Heart left ventricle (tissue), 16 donors: Measurements from ENCODE around the gene PAX5. TPM values are rescaled to one million over a fixed set of nuclear protein-coding genes. Genes with fewer than 3 reads are reported as not detected.

Source experiments
- ATAC-seq, 4 donors: fragments of 200-7000 bp; cut with Tn5 transposase; one replicate each; pipeline ENCODE4 v1.9.1; 2020 to 2022; ENCODE audit warnings: moderate library complexity in 4 of 4, mild to moderate bottlenecking in 3 of 4, moderate number of reproducible peaks in 1 of 4
- DNase-seq, 5 donors: peaks; one replicate each; pipeline ENCODE4 v3.0.0-alpha.2; 2020
- H3K27ac ChIP-seq, 12 donors: fragments of 200-600 bp; sonication (generic) in 4 of 12; one replicate each; pipeline versions ENCODE4 v1.5.0 to v1.8.0; 2016 to 2022; ENCODE audit warnings: mild to moderate bottlenecking in 2 of 12
- H3K27me3 ChIP-seq, 9 donors: fragments of 200-600 bp; sonication (generic) in 2 of 9; one replicate each; pipeline versions ENCODE4 v1.5.1 to v1.8.0; 2016 to 2022; ENCODE audit warnings: mild to moderate bottlenecking in 3 of 9
- H3K36me3 ChIP-seq, 9 donors: fragments of 200-600 bp; sonication (generic) in 2 of 9; one replicate each; pipeline versions ENCODE4 v1.5.0 to v1.8.0; 2018 to 2022; ENCODE audit warnings: mild to moderate bottlenecking in 2 of 9
- H3K4me1 ChIP-seq, 12 donors: fragments of 200-600 bp; sonication (generic) in 4 of 12; one replicate each; pipeline versions ENCODE4 v1.5.0 to v1.8.0; 2016 to 2022; ENCODE audit warnings: mild to moderate bottlenecking in 3 of 12
- H3K4me3 ChIP-seq, 12 donors: fragments of 200-600 bp; sonication (generic) in 4 of 12; one replicate each; pipeline versions ENCODE4 v1.5.0 to v1.8.0; 2017 to 2022; ENCODE audit warnings: mild to moderate bottlenecking in 9 of 12, moderate library complexity in 4 of 12
- H3K9me3 ChIP-seq, 12 donors: fragments of 200-600 bp; sonication (generic) in 4 of 12; one replicate each; pipeline versions ENCODE4 v1.5.0 to v1.8.0; 2016 to 2022; ENCODE audit warnings: mild to moderate bottlenecking in 1 of 12
- POLR2A ChIP-seq, 2 donors: fragments of 450-650 bp; IDR thresholded peaks; one replicate each; pipeline ENCODE4 v1.6.1; 2017; ENCODE audit warnings: antibody characterized with exemption in 2 of 2, mild to moderate bottlenecking in 2 of 2, moderate library complexity in 2 of 2
- WGBS, 4 donors: extraction: QIAGEN DNeasy Blood & Tissue Kit in 2 of 4; methylation state at CpG; one replicate each; pipeline versions ENCODE4 v1.1.5 to v1.1.7; 2013 to 2018; 5-methylcytosine and 5-hydroxymethylcytosine counted together
- intact Hi-C, 10 donors: fragments of 100-400 bp; cut with DNase I; formaldehyde crosslinking; loops; one replicate each; pipeline versions ENCODE4 v1.11.1 to v1.14.2; 2022
- polyA plus RNA-seq, 2 donors: library from polyadenylated mRNA; stranded (reverse); fragments of 200-250 nt; gene quantifications; one replicate each; pipeline ENCODE4 v1.2.3, GENCODE V29; 2013
- total RNA-seq, 9 donors: library from RNA; depleted of rRNA in 2 of 9; stranded (reverse); fragments of >200 nt in 2 of 9; fragmentation: NEBNext Ultra II Directional in 3 of 9; extraction: Animal tissue kit (Norgen Biotek cat#: 25700) in 3 of 9; gene quantifications; one replicate each; pipeline versions ENCODE4 v1.1.0 to v1.2.4, GENCODE V29; 2016 to 2023
- TF ChIP-seq, protein P1 (sequence below), 12 donors: fragments of 200-600 bp; sonication (generic) in 4 of 12; IDR thresholded peaks; one replicate each; pipeline versions ENCODE4 v1.5.0 to v1.8.0; 2018 to 2022; ENCODE audit warnings: antibody characterized with exemption in 12 of 12, mild to moderate bottlenecking in 5 of 12
- donor health status: ischemic (EF 13 %, LVEDD 7.1; RV severe dilation, severe dysfunction).
- donor health status: healthy with polysubstance abuse.
- donor health status: DM: no; HTN: yes; CAD: no.
- donor health status: DM: no; HTN: no; CAD: no.
- donor health status: ischemic (EF 25% LVEDD 6.9; RV normal size, moderate dysfunction).
- donor health status: ischemic (EF 25% LVEDD 5.7; RV mildly dilated, moderate dysfunction).
- donor health status: healthy.
- donor health status: DM: yes; HTN: yes; CAD: no.
- donor health status: ischemic (EF 35%, LVEDD 5.7; RV mildly dilated, moderate dysfunction).
- donor health status: nonischemic (EF 11% LVEDD 7.7; RV severe dilation, severe dysfunction).
- donor health status: DM: yes; HTN: yes; CAD: no.
- donor health status: PGD.
- donor health status: ischemic (EF 29% LVEDD 5.4; RV normal size, mild dysfunction).
- donor health status: nonischemic (EF 23%, LVEDD 6.1; RV moderate dilation, normal function).

The PAX5 gene
- total and polyA plus RNA-seq, 11 donors = 0.01 to 0.37 (median 0.08) TPM; not detected in 7

DNA sequence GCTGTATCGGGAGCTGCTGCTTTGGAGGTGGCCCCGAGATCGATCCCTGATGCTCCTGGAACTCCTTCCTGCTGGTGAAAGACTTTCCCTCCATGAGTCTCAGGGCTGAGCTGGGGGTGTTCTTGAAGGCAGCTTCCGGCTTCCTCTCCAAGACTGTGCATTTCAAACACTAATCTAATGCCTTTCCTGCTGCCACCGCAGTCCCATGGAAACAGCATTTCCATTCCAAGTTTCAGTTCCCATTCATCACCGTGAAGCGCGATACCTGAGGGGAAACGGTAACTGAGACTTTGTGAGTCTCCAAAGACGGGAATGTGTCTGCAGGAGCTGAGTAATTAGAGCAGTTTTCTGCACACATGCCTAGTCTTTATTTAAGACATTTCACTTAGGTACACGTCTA is 230.1 kb downstream of the PAX5 start:
- 41 to 54% (median 51%) methylated on average over 11 of the region's 11 CpGs for WGBS, 4 donors
- ATAC-seq = no peak
- Histone ChIP-seq H3K4me3 (no peak overlapping the region), H3K27me3 (peaks cover 0 to 42% (median 0%) of the 10 kb centered on the region in 9 donors), H3K27ac (no peak overlapping the region), H3K9me3 (no peaks in the 10 kb centered on the region), H3K36me3 (no peaks in the 10 kb centered on the region), H3K4me1 (no peaks in the 10 kb centered on the region)
- no peak for DNase-seq
- TF ChIP-seq, protein P1, sequence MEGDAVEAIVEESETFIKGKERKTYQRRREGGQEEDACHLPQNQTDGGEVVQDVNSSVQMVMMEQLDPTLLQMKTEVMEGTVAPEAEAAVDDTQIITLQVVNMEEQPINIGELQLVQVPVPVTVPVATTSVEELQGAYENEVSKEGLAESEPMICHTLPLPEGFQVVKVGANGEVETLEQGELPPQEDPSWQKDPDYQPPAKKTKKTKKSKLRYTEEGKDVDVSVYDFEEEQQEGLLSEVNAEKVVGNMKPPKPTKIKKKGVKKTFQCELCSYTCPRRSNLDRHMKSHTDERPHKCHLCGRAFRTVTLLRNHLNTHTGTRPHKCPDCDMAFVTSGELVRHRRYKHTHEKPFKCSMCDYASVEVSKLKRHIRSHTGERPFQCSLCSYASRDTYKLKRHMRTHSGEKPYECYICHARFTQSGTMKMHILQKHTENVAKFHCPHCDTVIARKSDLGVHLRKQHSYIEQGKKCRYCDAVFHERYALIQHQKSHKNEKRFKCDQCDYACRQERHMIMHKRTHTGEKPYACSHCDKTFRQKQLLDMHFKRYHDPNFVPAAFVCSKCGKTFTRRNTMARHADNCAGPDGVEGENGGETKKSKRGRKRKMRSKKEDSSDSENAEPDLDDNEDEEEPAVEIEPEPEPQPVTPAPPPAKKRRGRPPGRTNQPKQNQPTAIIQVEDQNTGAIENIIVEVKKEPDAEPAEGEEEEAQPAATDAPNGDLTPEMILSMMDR (IDR thresholded peaks at IDR 0.05) = no peak
- TF ChIP-seq POLR2A (IDR thresholded peaks at IDR 0.05) = no peak
- intact Hi-C loops = loop anchor here in 1 of 10 donors (10.0 kb wide), 1 partner anchor 61 kb away; no protein-coding TSS in a partner anchor

DNA sequence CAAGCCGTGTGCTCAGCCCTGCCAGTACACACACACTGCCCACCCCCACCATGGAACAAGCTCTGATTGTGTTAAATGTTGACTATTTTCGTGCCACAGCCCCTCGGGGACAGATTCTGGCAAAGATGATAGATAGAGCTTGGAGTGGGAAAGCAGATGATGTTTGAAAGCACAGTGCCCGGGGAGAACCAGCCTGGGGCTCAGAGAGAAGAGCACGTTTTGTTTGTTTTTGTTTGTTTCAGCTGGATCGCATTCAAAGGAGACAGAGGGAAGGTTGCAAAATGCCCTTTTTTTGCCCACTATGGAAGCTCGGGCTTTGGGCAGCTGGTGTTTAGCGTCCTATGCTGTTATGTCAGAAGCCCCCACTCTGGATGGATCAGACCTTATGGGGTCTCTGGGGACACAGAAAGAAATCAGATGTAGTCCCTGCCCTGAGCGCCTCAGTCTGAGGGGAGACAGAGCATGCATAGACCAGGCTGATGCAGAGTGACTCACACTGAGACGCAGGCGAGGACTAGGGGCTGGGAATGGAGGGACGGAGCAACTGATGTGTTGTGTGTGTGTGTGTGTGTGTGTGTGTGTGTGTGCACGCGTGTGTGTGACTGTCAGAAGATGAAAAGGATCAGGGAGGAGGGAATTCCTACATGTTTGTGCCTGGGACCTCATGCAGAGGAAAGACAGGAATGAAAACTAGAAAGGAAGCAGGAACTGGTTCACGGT is 231.7 kb downstream of the PAX5 start:
- intact Hi-C loops = loop anchor here in 1 of 10 donors (10.0 kb wide), 1 partner anchor 62 kb away; no protein-coding TSS in a partner anchor
- no peaks in the 10 kb centered on the region for H3K4me1 ChIP-seq
- no peaks in the 10 kb centered on the region for H3K9me3 ChIP-seq
- ATAC-seq (no peak), DNase-seq (no peak)
- no peaks in the 10 kb centered on the region for H3K36me3 ChIP-seq
- no peak for TF ChIP-seq POLR2A (IDR thresholded peaks at IDR 0.05)
- TF ChIP-seq, protein P1 (IDR thresholded peaks at IDR 0.05) = no peak
- H3K27me3 ChIP-seq = peaks cover 0 to 46% (median 0%) of the 10 kb centered on the region in 9 donors
- 50 to 56% (median 52%) methylated on average over 15 of the region's 15 CpGs for WGBS, 4 donors
- H3K4me3 ChIP-seq = no peak overlapping the region
- no peak overlapping the region for H3K27ac ChIP-seq

DNA sequence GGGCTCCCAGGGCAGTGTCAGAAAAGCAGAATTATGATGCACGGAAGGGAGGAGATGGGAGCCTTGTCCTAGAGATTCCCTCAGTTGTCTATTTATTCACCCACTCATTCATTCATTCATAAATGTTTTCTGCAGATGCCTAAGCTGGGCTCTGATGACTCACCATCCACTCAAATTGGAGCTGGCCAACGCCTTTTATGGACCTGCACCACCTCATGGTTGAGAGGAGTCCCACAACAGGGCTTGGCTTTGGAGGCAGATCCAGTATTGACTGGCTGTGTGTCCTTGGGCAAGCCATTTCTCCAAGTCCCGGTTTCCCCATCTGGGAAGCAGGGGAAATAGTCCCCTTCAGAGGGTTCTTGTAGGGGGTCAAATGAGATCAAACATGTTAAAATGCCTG is 233.6 kb downstream of the PAX5 start:
- TF ChIP-seq POLR2A (IDR thresholded peaks at IDR 0.05) = no peak
- TF ChIP-seq, protein P1 (IDR thresholded peaks at IDR 0.05) = no peak
- intact Hi-C loops = loop anchor here in 1 of 10 donors (10.0 kb wide), 1 partner anchor 64 kb away; no protein-coding TSS in a partner anchor
- no peak overlapping the region for H3K27ac ChIP-seq
- no peaks in the 10 kb centered on the region for H3K36me3 ChIP-seq
- ATAC-seq = no peak
- H3K4me1 ChIP-seq = no peaks in the 10 kb centered on the region
- peaks cover 0 to 46% (median 0%) of the 10 kb centered on the region in 9 donors for H3K27me3 ChIP-seq
- H3K9me3 ChIP-seq = no peaks in the 10 kb centered on the region
- WGBS, 4 donors = 73 to 76% (median 75%) methylated on average over 3 of the region's 3 CpGs
- no peak overlapping the region for H3K4me3 ChIP-seq
- no peak for DNase-seq

DNA sequence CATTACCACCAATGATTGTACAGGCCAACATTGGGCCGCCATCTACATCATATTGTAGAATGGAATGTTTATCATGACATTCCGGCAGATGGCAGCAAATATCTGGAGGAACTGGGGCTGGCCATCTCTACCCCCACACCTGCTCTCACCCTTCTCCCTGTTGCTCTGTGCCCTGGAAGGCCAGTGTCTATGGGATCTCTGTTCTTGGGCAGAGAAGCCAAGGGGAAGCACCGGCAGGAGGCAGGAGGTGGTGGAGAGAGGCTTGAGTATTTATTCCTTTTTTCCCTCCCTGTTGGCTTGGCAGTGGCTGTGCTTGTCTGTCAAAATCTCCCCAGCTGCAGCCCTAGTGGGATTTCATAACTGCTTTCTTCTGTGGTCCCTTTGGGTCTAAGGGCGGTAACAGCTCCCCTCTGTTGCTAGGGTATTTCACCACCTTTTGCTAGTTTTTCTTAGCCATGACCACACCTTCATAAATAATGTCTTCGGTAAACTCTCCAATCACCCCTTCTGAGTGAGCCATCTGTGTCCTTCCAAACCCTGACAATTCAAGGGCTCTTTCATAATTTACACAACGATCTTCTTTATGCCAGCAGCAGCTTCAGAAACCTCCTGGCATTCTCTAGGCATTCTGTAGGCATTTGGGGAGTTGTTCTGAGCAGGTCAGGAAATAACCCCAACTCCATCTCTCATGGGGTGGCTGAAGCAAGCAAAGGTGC is 235.6 kb downstream of the PAX5 start:
- peaks cover 0 to 7% (median 0%) of the 10 kb centered on the region in 12 donors for H3K9me3 ChIP-seq
- peaks cover 0 to 44% (median 0%) of the 10 kb centered on the region in 9 donors for H3K27me3 ChIP-seq
- no peaks in the 10 kb centered on the region for H3K4me1 ChIP-seq
- no peak overlapping the region for H3K4me3 ChIP-seq
- H3K36me3 ChIP-seq = no peaks in the 10 kb centered on the region
- no peak for ATAC-seq
- no peak overlapping the region for H3K27ac ChIP-seq
- whole genome bisulfite sequencing, 4 donors = 59 to 75% (median 64%) methylated on average over 6 of the region's 6 CpGs
- intact Hi-C loops = no loop called here
- DNase-seq = no peak
- TF ChIP-seq POLR2A (IDR thresholded peaks at IDR 0.05) = no peak
- TF ChIP-seq, protein P1 (IDR thresholded peaks at IDR 0.05) = no peak
